ENCODE data around the gene PLA2G12B.

Gene PLA2G12B

GRCh38 chr10:72890086-72890485 is 64.5 kb downstream of the PLA2G12B start:
- DNase-seq (ENCODE audit: low spot score) = no peak

- no peak for DNase-seq (ENCODE audit: low spot score)
Measured at GRCh38 chr10:72889391-72889831, 65.2 kb downstream of the PLA2G12B start.

- no peak for DNase-seq (ENCODE audit: low spot score)
Measured at GRCh38 chr10:72888151-72888638, 66.4 kb downstream of the PLA2G12B start.

- no peak for DNase-seq (ENCODE audit: low spot score)
Measured at GRCh38 chr10:72887043-72887442, 67.6 kb downstream of the PLA2G12B start.

- no peak for DNase-seq (ENCODE audit: low spot score)
Measured at GRCh38 chr10:72886621-72887020, 68.0 kb downstream of the PLA2G12B start.

- DNase-seq (ENCODE audit: low spot score) = no peak
Measured at GRCh38 chr10:72885953-72886352, 68.7 kb downstream of the PLA2G12B start.

All from HuH-7 (cell line).